ENCODE results near the gene FAM227A.

The FAM227A gene

GRCh38 chr22:38554281-38554680 is 101.9 kb downstream of the FAM227A start:
- no peak for DNase-seq (ENCODE audit: low read depth in 1 of 2, low spot score in 1 of 2)

DNA sequence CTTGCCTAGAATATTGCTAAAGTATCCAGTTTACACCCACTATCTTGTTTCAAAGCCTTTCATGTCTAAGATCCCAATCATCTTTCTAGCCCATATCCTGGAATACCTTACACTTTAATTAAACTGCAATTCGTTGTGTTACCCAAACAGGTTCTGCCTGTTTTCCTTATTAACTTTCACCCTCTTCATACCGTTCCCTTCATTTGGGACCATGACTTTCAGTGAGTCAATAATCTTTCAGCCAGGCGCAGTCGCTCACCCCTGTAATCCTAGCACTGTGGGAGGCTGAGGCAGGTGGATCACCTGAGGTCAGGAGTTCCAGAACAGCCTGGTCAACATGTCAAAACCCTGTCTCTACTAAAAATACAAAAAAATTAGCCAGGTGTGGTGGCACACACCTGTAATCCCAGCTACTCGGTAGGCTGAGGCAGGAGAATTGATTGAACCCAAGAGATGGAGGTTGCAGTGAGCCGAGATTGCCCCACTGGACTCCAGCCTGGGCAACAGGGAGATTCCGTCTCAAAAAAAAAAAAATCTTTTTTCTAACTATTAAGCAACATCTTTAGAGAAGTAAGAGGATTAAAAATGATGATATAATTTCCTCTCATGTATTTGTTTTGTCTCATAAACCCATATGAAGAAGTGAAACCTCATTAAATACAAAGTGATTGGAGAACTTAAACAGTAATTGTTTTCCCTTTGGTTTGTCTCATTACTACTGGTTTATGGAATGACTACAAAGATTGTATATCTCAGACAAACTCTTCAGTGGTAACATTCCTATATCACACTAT is 106.9 kb downstream of the FAM227A start:
- DNase-seq (ENCODE audit: low read depth in 1 of 2, low spot score in 1 of 2), result no peak

DNA sequence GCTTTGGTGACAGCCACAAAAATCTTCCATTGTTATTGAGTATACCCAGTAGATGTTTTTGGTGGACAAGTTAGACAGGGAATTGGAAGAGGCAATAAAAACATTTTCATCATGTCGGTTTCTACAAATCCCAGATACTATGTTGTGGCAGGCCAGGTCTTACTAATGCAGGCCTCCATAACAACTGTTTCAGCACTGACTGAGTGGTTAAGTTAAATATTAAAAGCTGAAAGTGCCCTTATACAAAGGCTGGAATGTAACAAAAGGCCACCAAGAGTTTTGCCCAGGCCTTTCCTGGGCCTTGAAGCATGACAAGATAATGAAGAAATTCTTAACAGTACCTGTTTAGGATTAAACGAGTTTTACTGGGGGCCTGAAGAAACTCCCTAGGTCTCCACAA is 115.5 kb downstream of the FAM227A start:
- no peak for DNase-seq (ENCODE audit: low read depth in 1 of 2, low spot score in 1 of 2)

DNA sequence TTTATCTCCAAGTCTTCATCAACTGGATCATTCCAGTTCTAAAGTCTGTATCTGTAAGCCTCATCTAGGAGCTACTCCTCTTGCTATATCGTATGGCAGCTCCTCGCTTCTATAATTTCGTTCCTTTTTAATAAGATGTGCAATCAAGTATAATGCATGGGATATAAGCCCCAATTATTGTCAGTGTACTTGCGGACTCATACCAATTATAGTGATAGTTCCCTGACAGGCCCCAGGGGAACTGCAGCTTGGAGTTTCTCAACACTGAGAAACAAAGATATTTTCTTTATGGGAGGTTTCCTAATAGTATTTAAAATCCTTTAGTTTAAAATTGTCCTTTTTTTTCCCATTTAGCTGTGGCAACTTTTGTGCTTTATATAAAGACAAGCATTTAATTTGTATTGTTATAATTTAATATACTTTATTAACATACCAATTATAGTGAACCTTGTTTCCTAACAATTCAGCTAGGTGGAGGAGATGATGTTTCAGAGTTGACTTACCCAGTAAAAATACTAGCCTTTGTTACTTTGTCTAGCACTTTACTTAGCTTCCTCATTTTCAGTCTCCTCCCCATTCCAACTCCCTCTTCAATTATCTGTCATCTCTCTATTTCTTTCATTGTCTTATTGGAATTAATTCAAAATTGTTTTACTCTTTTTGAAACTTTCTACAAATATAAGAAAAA is 124.8 kb downstream of the FAM227A start:
- no peak for DNase-seq (ENCODE audit: low read depth in 1 of 2, low spot score in 1 of 2)

All from stimulated activated CD4-positive, alpha-beta T cell treated with anti-CD3 and anti-CD28 coated beads, Interleukin-15, amount 100 ng/mL, for 1 hour (primary cell).